ENCODE results near the gene KDM3B. TPM values are rescaled to one million over a fixed set of nuclear protein-coding genes. Genes with fewer than 3 reads are reported as not detected.
"Not testable (repeated sequence)": the region's sequence is repeated elsewhere in the genome, so short reads cannot be mapped to it uniquely, and the experiment has no call there.

KDM3B gene
- total RNA-seq, 1 donor from 2014 or later, result 75.2 TPM

- H3K9ac ChIP-seq (ENCODE audit: low read depth in 1 of 3, low read length in 3 of 3), result no peak overlapping the region
- peaks cover 10 to 31% (median 30%) of the 10 kb centered on the region in 3 donors for H3K36me3 ChIP-seq (ENCODE audit: control insufficient read depth in 3 of 3, insufficient read depth in 3 of 3, low read length in 3 of 3)
- H3K9me3 ChIP-seq (ENCODE audit: control insufficient read depth in 3 of 3, low read length in 3 of 3), result no peaks in the 10 kb centered on the region
- H3K27ac ChIP-seq (ENCODE audit: low read depth, low read length), result peak overlapping the region; percentile 5
- peaks cover 6 to 18% (median 15%) of the 10 kb centered on the region in 3 donors for H3K4me1 ChIP-seq (ENCODE audit: control insufficient read depth in 3 of 3, insufficient read depth in 3 of 3, low read length in 3 of 3)
- no peaks in the 10 kb centered on the region for H3K27me3 ChIP-seq (ENCODE audit: control insufficient read depth in 3 of 3, insufficient read depth in 3 of 3, low read length in 3 of 3)
- no peak overlapping the region for H3K4me3 ChIP-seq (ENCODE audit: low read length in 3 of 3)
Measured at GRCh38 chr5:138385660-138386059, 33.2 kb downstream of the KDM3B start.

GRCh38 chr5:138386290-138386689 lies 33.8 kb downstream of the KDM3B start:
- Histone ChIP-seq H3K9me3 (ENCODE audit: control insufficient read depth in 3 of 3, low read length in 3 of 3) (no peaks in the 10 kb centered on the region), H3K27ac (ENCODE audit: low read depth, low read length) (peak overlapping the region; percentile 49), H3K4me1 (ENCODE audit: control insufficient read depth in 3 of 3, insufficient read depth in 3 of 3, low read length in 3 of 3) (peaks cover 12 to 22% (median 21%) of the 10 kb centered on the region in 3 donors), H3K36me3 (ENCODE audit: control insufficient read depth in 3 of 3, insufficient read depth in 3 of 3, low read length in 3 of 3) (peaks cover 10 to 34% (median 28%) of the 10 kb centered on the region in 3 donors), H3K27me3 (ENCODE audit: control insufficient read depth in 3 of 3, insufficient read depth in 3 of 3, low read length in 3 of 3) (no peaks in the 10 kb centered on the region), H3K4me3 (ENCODE audit: low read length in 3 of 3) (peak overlapping the region in 2 of 3 donors; percentile 10 to 37), H3K9ac (ENCODE audit: low read depth in 1 of 3, low read length in 3 of 3) (peak overlapping the region; percentile 11 to 69 (median 20))

DNA sequence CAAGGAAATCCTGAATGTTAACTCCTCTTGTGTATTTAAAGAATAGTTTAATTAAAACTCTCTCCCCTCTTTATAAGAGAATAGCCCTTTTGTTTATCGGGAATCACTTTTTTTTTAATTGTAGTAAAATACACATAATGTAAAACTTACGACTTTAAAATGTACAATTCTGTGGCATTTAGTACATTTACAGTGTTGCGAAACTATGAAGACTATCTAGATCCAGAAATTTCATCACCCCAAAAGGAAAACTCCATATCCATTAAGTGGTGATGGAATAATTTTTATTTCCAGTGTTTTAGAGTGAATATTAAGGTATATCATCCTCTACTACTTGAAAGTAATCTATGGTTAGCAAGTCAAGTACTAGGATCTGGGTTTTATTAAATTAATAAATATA lies 36.8 kb downstream of the KDM3B start:
- H3K9me3 ChIP-seq (ENCODE audit: control insufficient read depth in 3 of 3, low read length in 3 of 3), result no peaks in the 10 kb centered on the region
- peaks cover 33 to 49% (median 42%) of the 10 kb centered on the region in 3 donors for H3K4me1 ChIP-seq (ENCODE audit: control insufficient read depth in 3 of 3, insufficient read depth in 3 of 3, low read length in 3 of 3)
- peaks cover 19 to 43% (median 31%) of the 10 kb centered on the region in 3 donors for H3K36me3 ChIP-seq (ENCODE audit: control insufficient read depth in 3 of 3, insufficient read depth in 3 of 3, low read length in 3 of 3)
- H3K4me3 ChIP-seq (ENCODE audit: low read length in 3 of 3), result no peak overlapping the region
- H3K27me3 ChIP-seq (ENCODE audit: control insufficient read depth in 3 of 3, insufficient read depth in 3 of 3, low read length in 3 of 3), result no peaks in the 10 kb centered on the region
- peak overlapping the region; percentile 92 for H3K27ac ChIP-seq (ENCODE audit: low read depth, low read length)
- peak overlapping the region; percentile 2 to 51 (median 24) for H3K9ac ChIP-seq (ENCODE audit: low read depth in 1 of 3, low read length in 3 of 3)

GRCh38 chr5:138389911-138390310 lies 37.4 kb downstream of the KDM3B start:
- H3K4me3 ChIP-seq (ENCODE audit: low read length in 3 of 3); H3K9ac ChIP-seq (ENCODE audit: low read depth in 1 of 3, low read length in 3 of 3); H3K27me3 ChIP-seq (ENCODE audit: control insufficient read depth in 3 of 3, insufficient read depth in 3 of 3, low read length in 3 of 3); H3K9me3 ChIP-seq (ENCODE audit: control insufficient read depth in 3 of 3, low read length in 3 of 3): not testable (repeated sequence)
- peak overlapping the region; percentile 92 for H3K27ac ChIP-seq (ENCODE audit: low read depth, low read length)
- H3K36me3 ChIP-seq (ENCODE audit: control insufficient read depth in 3 of 3, insufficient read depth in 3 of 3, low read length in 3 of 3), result peaks cover 20 to 47% (median 37%) of the 10 kb centered on the region in 3 donors
- peaks cover 33 to 49% (median 42%) of the 10 kb centered on the region in 3 donors for H3K4me1 ChIP-seq (ENCODE audit: control insufficient read depth in 3 of 3, insufficient read depth in 3 of 3, low read length in 3 of 3)

GRCh38 chr5:138391859-138392386 lies 39.4 kb downstream of the KDM3B start:
- Histone ChIP-seq H3K27me3 (ENCODE audit: control insufficient read depth in 3 of 3, insufficient read depth in 3 of 3, low read length in 3 of 3) (no peaks in the 10 kb centered on the region), H3K4me3 (ENCODE audit: low read length in 3 of 3) (peak overlapping the region; percentile 49 to 64 (median 59)), H3K4me1 (ENCODE audit: control insufficient read depth in 3 of 3, insufficient read depth in 3 of 3, low read length in 3 of 3) (peaks cover 27 to 44% (median 39%) of the 10 kb centered on the region in 3 donors), H3K9me3 (ENCODE audit: control insufficient read depth in 3 of 3, low read length in 3 of 3) (no peaks in the 10 kb centered on the region), H3K27ac (ENCODE audit: low read depth, low read length) (peak overlapping the region; percentile 92), H3K9ac (ENCODE audit: low read depth in 1 of 3, low read length in 3 of 3) (peak overlapping the region; percentile 46 to 68 (median 65)), H3K36me3 (ENCODE audit: control insufficient read depth in 3 of 3, insufficient read depth in 3 of 3, low read length in 3 of 3) (peaks cover 20 to 43% (median 24%) of the 10 kb centered on the region in 3 donors)

DNA sequence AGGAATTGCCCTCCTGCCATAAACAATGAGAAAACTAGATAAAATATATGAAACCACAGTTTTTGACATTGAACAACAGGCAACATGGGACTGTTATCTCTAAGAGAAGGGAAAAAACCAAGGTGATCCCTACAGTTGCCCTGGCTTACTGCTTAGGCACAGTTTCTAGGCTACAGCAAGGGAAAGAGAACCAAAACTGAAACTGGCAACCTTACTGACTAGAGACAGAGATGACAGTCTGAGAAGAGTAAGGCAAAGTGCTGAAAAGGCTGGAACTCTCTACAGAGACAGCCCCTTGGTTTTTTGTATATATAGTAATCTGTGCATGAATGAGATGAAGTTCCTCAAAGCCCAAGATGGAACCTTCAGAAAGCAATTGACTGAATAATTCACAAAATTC lies 50.2 kb downstream of the KDM3B start:
- H3K9ac ChIP-seq (ENCODE audit: low read depth in 1 of 3, low read length in 3 of 3), result no peak overlapping the region
- H3K36me3 ChIP-seq (ENCODE audit: control insufficient read depth in 3 of 3, insufficient read depth in 3 of 3, low read length in 3 of 3), result peaks cover 33 to 64% (median 50%) of the 10 kb centered on the region in 3 donors
- no peaks in the 10 kb centered on the region for H3K4me1 ChIP-seq (ENCODE audit: control insufficient read depth in 3 of 3, insufficient read depth in 3 of 3, low read length in 3 of 3)
- H3K9me3 ChIP-seq (ENCODE audit: control insufficient read depth in 3 of 3, low read length in 3 of 3), result no peaks in the 10 kb centered on the region
- H3K27me3 ChIP-seq (ENCODE audit: control insufficient read depth in 3 of 3, insufficient read depth in 3 of 3, low read length in 3 of 3), result no peaks in the 10 kb centered on the region
- no peak overlapping the region for H3K27ac ChIP-seq (ENCODE audit: low read depth, low read length)
- no peak overlapping the region for H3K4me3 ChIP-seq (ENCODE audit: low read length in 3 of 3)

GRCh38 chr5:138408023-138408422 lies 55.5 kb downstream of the KDM3B start:
- Histone ChIP-seq H3K27ac (ENCODE audit: low read depth, low read length) (no peak overlapping the region), H3K4me3 (ENCODE audit: low read length in 3 of 3) (no peak overlapping the region), H3K36me3 (ENCODE audit: control insufficient read depth in 3 of 3, insufficient read depth in 3 of 3, low read length in 3 of 3) (peaks cover 7 to 31% (median 17%) of the 10 kb centered on the region in 3 donors), H3K27me3 (ENCODE audit: control insufficient read depth in 3 of 3, insufficient read depth in 3 of 3, low read length in 3 of 3) (no peaks in the 10 kb centered on the region), H3K4me1 (ENCODE audit: control insufficient read depth in 3 of 3, insufficient read depth in 3 of 3, low read length in 3 of 3) (no peaks in the 10 kb centered on the region), H3K9me3 (ENCODE audit: control insufficient read depth in 3 of 3, low read length in 3 of 3) (no peaks in the 10 kb centered on the region), H3K9ac (ENCODE audit: low read depth in 1 of 3, low read length in 3 of 3) (no peak overlapping the region)

DNA sequence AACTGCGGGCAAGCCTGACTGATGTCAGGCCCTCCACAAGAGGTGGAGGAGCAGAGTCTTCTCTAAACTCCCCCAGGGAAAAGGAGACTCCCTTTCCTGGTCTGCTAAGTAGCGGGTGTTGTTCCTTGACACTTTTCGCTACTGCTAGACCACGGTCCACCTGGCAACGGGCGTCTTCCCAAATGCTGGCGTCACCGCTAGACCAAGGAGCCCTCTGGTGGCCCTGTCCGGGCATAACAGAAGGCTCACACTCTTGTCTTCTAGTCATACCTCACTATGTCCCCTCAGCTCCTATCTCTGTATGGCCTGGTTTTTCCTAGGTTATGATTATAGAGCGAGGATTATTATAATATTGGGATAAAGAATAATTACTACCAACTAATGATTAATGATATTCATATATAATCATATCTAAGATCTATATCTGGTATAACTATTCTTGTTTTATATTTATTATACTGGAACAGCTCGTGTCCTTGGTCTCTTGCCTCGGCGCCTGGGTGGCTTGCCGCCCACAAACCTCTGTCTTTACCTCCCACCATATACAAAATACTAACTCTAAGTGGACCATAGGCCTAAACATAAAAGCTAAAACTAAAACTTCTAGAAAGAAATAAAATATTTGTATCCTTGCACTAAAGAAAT lies 58.6 kb downstream of the KDM3B start:
- not testable (repeated sequence) for H3K4me3 ChIP-seq (ENCODE audit: low read length in 3 of 3); H3K9me3 ChIP-seq (ENCODE audit: control insufficient read depth in 3 of 3, low read length in 3 of 3); H3K27ac ChIP-seq (ENCODE audit: low read depth, low read length); H3K9ac ChIP-seq (ENCODE audit: low read depth in 1 of 3, low read length in 3 of 3); H3K4me1 ChIP-seq (ENCODE audit: control insufficient read depth in 3 of 3, insufficient read depth in 3 of 3, low read length in 3 of 3); H3K27me3 ChIP-seq (ENCODE audit: control insufficient read depth in 3 of 3, insufficient read depth in 3 of 3, low read length in 3 of 3)
- peaks cover 17 to 30% (median 29%) of the 10 kb centered on the region in 3 donors for H3K36me3 ChIP-seq (ENCODE audit: control insufficient read depth in 3 of 3, insufficient read depth in 3 of 3, low read length in 3 of 3)

DNA sequence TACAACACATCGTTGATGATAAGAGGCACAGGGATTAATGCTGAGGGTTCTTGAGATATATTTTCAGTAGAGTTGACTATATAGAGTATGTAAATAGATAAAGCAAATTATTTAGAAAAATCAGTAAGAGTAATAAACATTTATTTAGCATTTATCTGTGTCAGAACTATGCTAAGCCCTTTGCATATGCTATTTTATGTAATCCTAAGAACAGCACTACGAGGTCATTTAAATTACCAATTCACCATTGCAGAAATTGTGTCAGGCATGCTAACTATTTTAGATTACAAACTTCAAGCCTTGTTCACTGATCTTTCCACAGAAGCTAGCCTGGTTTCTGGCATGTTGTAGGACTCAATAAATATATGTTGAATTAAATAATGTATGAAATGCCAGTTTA lies 66.0 kb downstream of the KDM3B start:
- Histone ChIP-seq H3K27ac (ENCODE audit: low read depth, low read length) (no peak overlapping the region), H3K27me3 (ENCODE audit: control insufficient read depth in 3 of 3, insufficient read depth in 3 of 3, low read length in 3 of 3) (no peaks in the 10 kb centered on the region), H3K9me3 (ENCODE audit: control insufficient read depth in 3 of 3, low read length in 3 of 3) (no peaks in the 10 kb centered on the region), H3K4me1 (ENCODE audit: control insufficient read depth in 3 of 3, insufficient read depth in 3 of 3, low read length in 3 of 3) (no peaks in the 10 kb centered on the region), H3K4me3 (ENCODE audit: low read length in 3 of 3) (no peak overlapping the region), H3K9ac (ENCODE audit: low read depth in 1 of 3, low read length in 3 of 3) (no peak overlapping the region), H3K36me3 (ENCODE audit: control insufficient read depth in 3 of 3, insufficient read depth in 3 of 3, low read length in 3 of 3) (peaks cover 59 to 71% (median 68%) of the 10 kb centered on the region in 3 donors)

DNA sequence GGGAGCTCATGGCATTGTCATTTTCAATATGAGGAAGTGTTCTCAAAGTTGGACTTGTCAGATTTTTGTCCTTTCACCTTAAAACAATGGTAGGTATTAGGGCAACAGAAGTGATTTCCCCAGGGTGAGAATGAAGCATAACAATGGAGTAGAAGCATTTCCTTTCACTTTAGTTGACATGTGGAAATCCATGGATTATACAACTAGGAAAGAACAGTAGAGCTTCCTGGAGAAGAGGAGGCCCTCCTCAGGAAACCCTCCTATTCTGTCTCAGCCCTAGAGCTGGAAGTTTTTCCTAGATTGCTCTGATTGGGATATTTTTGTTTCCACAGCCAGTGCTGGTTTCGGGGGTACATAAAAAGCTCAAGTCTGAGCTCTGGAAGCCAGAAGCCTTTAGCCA lies 72.6 kb downstream of the KDM3B start:
- H3K27ac ChIP-seq (ENCODE audit: low read depth, low read length), result no peak overlapping the region
- no peaks in the 10 kb centered on the region for H3K27me3 ChIP-seq (ENCODE audit: control insufficient read depth in 3 of 3, insufficient read depth in 3 of 3, low read length in 3 of 3)
- no peaks in the 10 kb centered on the region for H3K4me1 ChIP-seq (ENCODE audit: control insufficient read depth in 3 of 3, insufficient read depth in 3 of 3, low read length in 3 of 3)
- H3K36me3 ChIP-seq (ENCODE audit: control insufficient read depth in 3 of 3, insufficient read depth in 3 of 3, low read length in 3 of 3), result peaks cover 36 to 87% (median 80%) of the 10 kb centered on the region in 3 donors
- H3K9ac ChIP-seq (ENCODE audit: low read depth in 1 of 3, low read length in 3 of 3), result no peak overlapping the region
- H3K9me3 ChIP-seq (ENCODE audit: control insufficient read depth in 3 of 3, low read length in 3 of 3), result no peaks in the 10 kb centered on the region
- H3K4me3 ChIP-seq (ENCODE audit: low read length in 3 of 3), result no peak overlapping the region
